Mucosa of rectum (tissue), 2 donors: Measurements from ENCODE around the gene FOXI3.

Experiments
- H3K27ac ChIP-seq, 2 donors: one replicate each; pipeline ENCODE4 v1.7.0; 2013; ENCODE audit warnings: inconsistent platforms in 2 of 2, low read depth in 2 of 2, low read length in 2 of 2
- H3K27me3 ChIP-seq, 2 donors: one replicate each; pipeline ENCODE4 v1.7.0; 2013; ENCODE audit warnings: low read length in 2 of 2; ENCODE audit not compliant: control insufficient read depth in 2 of 2, insufficient read depth in 2 of 2
- H3K36me3 ChIP-seq, 2 donors: one replicate each; pipeline ENCODE4 v1.7.0; 2013; ENCODE audit warnings: low read length in 2 of 2; ENCODE audit not compliant: control insufficient read depth in 2 of 2, insufficient read depth in 2 of 2
- H3K4me1 ChIP-seq, 2 donors: one replicate each; pipeline ENCODE4 v1.7.0; 2013; ENCODE audit warnings: low read length in 2 of 2, mild to moderate bottlenecking in 1 of 2; ENCODE audit not compliant: control insufficient read depth in 2 of 2, insufficient read depth in 2 of 2
- H3K4me3 ChIP-seq, 2 donors: one replicate each; pipeline ENCODE4 v1.7.0; 2013; ENCODE audit warnings: low read length in 2 of 2
- H3K9ac ChIP-seq, 2 donors: one replicate each; pipeline ENCODE4 v1.7.0; 2013; ENCODE audit warnings: low read length in 2 of 2, low read depth in 1 of 2, mild to moderate bottlenecking in 1 of 2
- H3K9me3 ChIP-seq, 2 donors: one replicate each; pipeline ENCODE4 v1.7.0; 2013; ENCODE audit warnings: low read length in 2 of 2; ENCODE audit not compliant: control insufficient read depth in 2 of 2
- donor health status: healthy.
- donor health status: Normal muscosa, but diverticular disease.

The FOXI3 gene

DNA sequence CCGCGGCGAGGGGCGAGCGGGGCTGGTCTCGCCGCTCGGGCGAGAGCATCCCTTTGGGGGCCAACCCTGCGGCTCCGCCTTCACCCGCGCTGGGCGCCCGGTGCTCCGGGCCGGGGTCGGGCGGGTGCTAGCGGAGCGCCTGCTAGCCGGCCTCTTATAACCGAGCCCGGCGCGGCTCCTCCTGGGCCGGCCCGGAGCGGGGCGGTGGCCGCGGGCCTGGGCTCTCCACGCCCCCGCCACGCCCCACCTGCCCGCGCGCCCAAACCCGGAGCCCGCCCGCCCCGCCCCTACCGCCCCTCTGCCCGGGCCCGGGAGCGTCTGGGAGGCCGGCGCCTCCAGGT lies at the start of gene FOXI3:
TSS of gene FOXI3 (minus strand) at position 129 of the 341 bp plus-strand sequence. CDS start 158 bp downstream, outside the sequence.
- Histone ChIP-seq H3K9ac (no peak within 1 kb of the TSS), H3K9me3 (no peaks in the 10 kb centered on the region), H3K27me3 (peaks cover 39 to 46% of the 10 kb centered on the region in 2 donors), H3K27ac (no peak within 1 kb of the TSS), H3K36me3 (no peaks in the 10 kb centered on the region), H3K4me1 (peaks cover 0 to 2% of the 10 kb centered on the region in 2 donors), H3K4me3 (no peak within 1 kb of the TSS)

DNA sequence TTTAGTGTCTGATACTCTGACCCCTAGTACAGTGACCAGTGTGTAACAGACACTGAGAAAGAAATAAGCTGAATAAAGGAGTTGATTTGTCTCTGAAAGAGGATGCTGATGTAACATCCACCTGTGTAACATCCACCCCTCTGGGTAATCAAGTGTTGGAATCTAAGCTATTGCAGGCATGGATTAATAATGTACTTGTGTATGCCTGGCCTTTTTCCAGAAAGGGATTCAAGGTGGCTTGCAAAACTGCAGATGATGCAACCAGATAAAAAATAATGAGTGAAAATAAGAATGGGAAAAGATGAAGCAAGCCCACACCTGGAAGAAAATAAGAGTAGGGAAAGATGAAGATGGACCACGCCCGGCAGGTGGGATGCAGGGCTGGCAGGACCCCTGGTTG lies 48.2 kb upstream of the FOXI3 start:
- Histone ChIP-seq H3K4me1 (no peaks in the 10 kb centered on the region), H3K36me3 (no peaks in the 10 kb centered on the region), H3K9me3 (no peaks in the 10 kb centered on the region), H3K27me3 (no peaks in the 10 kb centered on the region), H3K4me3 (no peak overlapping the region), H3K9ac (no peak overlapping the region), H3K27ac (no peak overlapping the region)

DNA sequence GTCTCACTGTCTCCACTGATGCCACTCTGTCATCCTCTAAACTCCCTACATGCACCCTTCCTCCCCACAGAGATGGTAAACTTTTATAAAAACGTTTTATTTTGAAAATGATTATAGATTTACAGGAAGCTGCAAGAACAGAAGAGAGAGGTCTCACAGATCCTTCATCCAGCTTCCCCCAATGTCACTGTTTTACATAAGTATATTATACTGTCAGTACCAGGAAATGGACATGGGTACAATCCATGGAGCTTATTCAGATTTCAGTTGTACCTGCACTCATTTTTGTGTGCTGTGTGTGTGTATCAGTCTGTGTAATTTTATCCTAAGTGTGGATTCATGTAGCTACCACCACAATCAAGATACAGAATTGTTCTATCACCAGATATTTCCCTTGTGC lies 46.7 kb upstream of the FOXI3 start:
- Histone ChIP-seq H3K27ac (no peak overlapping the region), H3K36me3 (no peaks in the 10 kb centered on the region), H3K4me1 (no peaks in the 10 kb centered on the region), H3K9me3 (no peaks in the 10 kb centered on the region), H3K4me3 (no peak overlapping the region), H3K9ac (no peak overlapping the region), H3K27me3 (no peaks in the 10 kb centered on the region)

DNA sequence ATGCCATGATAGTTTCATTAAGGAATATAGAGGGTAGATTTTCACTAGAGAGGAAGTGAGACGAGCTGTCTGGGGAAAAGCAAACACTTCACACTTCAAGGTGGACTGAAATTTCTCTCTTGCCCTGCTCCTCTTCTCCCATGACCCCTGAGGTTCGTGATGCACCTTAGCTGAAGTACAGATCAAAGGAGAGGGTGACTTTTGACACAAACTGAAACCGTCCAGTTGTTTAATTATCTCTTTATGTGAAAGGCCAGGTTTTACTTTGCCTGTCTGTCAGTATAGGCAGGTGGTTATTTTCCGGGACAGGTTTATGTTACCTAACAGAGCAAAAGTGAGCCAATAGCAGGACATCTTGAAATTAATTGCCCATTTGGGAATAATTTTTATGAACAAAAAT lies 41.0 kb upstream of the FOXI3 start:
- Histone ChIP-seq H3K36me3 (no peaks in the 10 kb centered on the region), H3K4me3 (no peak overlapping the region), H3K27me3 (no peaks in the 10 kb centered on the region), H3K27ac (no peak overlapping the region), H3K4me1 (no peaks in the 10 kb centered on the region), H3K9me3 (no peaks in the 10 kb centered on the region), H3K9ac (no peak overlapping the region)

DNA sequence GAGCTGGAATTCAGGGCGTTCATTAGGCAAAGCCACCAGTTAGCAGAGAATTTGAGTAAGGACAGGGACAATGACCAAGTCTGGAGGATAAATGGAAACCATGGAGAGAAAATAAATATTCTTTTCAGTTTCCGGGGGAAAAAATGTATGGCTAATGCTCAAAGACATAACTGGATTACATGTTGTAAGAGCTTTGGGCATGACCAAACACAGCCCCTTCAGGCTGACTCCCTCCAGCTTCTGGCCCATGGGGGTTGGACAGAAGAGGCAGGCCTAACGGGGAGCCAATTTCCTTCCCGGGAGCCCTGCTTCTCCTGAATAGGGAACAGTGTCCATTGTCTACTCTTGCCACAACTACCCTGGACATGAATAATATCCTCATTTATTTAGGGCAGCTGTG lies 39.5 kb upstream of the FOXI3 start:
- no peaks in the 10 kb centered on the region for H3K36me3 ChIP-seq
- no peaks in the 10 kb centered on the region for H3K4me1 ChIP-seq
- H3K27me3 ChIP-seq = no peaks in the 10 kb centered on the region
- H3K9ac ChIP-seq = no peak overlapping the region
- no peak overlapping the region for H3K27ac ChIP-seq
- no peaks in the 10 kb centered on the region for H3K9me3 ChIP-seq
- H3K4me3 ChIP-seq = no peak overlapping the region

DNA sequence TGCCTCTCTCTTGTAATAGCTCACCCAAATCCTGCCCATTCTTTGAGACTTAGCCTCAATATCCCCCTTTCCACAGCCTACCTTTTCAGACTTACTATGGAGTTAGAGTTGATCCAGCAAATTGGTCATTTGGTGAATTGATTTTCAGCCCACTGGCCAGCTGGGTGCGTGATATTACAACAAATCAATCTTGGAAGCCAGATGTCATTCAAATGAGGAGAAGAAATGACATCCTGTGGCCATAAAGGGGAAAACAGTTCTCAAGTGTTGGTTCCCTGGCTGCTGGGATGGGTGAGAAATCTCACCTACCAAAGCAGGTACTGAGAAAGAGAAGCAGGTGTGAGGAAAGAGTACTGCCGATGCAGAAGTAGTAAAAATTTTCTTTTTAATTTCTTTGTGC lies 36.7 kb upstream of the FOXI3 start:
- no peaks in the 10 kb centered on the region for H3K27me3 ChIP-seq
- H3K9me3 ChIP-seq = no peaks in the 10 kb centered on the region
- H3K9ac ChIP-seq = no peak overlapping the region
- H3K4me1 ChIP-seq = no peaks in the 10 kb centered on the region
- H3K27ac ChIP-seq = no peak overlapping the region
- no peak overlapping the region for H3K4me3 ChIP-seq
- no peaks in the 10 kb centered on the region for H3K36me3 ChIP-seq

DNA sequence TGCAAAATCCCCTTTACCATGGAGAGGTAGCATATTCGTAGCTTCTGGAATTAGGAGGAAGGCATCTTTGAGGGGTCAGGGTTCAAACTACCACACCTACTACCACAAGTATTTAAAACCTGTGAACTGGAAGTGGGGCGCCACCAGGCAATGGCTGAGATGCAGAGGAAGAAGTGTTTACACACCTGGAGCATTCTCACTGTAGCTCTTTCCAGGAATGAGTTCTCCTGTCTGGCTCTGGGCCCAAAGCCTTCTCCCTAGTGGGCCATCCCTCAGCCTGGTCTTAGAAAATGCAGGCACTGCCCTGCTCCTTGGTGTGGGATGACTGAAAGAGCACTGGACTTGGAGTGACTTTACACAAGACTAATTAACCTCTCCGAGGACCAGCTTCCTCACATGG lies 30.7 kb upstream of the FOXI3 start:
- Histone ChIP-seq H3K9ac (no peak overlapping the region), H3K9me3 (no peaks in the 10 kb centered on the region), H3K27ac (no peak overlapping the region), H3K27me3 (no peaks in the 10 kb centered on the region), H3K4me1 (no peaks in the 10 kb centered on the region), H3K36me3 (no peaks in the 10 kb centered on the region), H3K4me3 (no peak overlapping the region)

DNA sequence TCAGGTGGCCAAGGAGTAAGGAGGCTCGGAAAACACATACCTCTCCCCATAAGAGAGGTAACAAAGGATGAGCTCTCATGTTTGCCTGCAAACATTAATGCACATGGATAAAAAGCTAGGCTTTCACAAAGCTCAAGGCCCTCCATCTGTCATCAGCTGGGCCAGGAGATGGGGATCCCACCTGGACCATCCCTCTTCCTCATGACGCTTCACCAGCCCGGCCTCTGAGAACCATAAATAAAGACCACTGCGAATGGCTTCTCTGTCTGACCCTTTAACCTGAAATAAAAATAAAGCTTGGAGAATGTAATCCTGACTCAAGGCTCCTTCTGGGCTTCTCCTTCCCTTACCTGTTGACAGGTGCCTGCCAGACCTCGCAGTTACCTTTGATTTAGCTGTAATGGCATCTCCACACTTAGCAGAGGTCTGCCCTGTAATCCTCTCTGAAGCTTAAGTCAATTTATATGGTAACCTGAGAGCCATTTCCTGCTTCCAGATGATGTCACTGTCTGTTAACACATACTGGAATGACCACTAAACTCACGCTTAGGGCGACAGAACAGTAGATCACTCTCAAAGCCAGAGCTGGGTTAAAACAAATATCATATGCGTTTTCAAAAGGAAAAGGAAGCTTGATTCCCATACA lies 29.3 kb upstream of the FOXI3 start:
- Histone ChIP-seq H3K9me3 (no peaks in the 10 kb centered on the region), H3K4me1 (no peaks in the 10 kb centered on the region), H3K36me3 (no peaks in the 10 kb centered on the region), H3K27ac (no peak overlapping the region), H3K27me3 (no peaks in the 10 kb centered on the region), H3K4me3 (no peak overlapping the region), H3K9ac (no peak overlapping the region)

DNA sequence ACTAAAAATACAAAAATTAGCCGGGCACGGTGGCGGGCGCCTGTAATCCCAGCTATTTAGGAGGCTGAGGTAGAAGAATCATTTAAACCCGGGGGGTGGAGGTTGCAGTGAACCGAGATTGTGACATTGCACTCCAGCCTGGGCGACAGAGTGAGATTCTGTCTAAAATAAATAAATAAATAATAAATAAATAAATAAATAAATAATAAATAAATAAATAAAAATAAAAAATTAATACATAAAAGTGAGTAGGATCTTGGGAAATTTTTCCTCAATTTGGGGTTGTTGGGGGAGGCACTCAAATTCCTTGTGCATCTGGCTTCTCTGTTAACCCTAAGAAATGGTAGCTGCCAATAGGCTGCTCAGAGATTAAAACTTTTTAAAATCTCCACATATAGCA lies 20.3 kb upstream of the FOXI3 start:
- Histone ChIP-seq H3K27me3 (no peaks in the 10 kb centered on the region), H3K4me3 (no peak overlapping the region), H3K36me3 (no peaks in the 10 kb centered on the region), H3K4me1 (no peaks in the 10 kb centered on the region), H3K9ac (no peak overlapping the region), H3K27ac (no peak overlapping the region), H3K9me3 (no peaks in the 10 kb centered on the region)

DNA sequence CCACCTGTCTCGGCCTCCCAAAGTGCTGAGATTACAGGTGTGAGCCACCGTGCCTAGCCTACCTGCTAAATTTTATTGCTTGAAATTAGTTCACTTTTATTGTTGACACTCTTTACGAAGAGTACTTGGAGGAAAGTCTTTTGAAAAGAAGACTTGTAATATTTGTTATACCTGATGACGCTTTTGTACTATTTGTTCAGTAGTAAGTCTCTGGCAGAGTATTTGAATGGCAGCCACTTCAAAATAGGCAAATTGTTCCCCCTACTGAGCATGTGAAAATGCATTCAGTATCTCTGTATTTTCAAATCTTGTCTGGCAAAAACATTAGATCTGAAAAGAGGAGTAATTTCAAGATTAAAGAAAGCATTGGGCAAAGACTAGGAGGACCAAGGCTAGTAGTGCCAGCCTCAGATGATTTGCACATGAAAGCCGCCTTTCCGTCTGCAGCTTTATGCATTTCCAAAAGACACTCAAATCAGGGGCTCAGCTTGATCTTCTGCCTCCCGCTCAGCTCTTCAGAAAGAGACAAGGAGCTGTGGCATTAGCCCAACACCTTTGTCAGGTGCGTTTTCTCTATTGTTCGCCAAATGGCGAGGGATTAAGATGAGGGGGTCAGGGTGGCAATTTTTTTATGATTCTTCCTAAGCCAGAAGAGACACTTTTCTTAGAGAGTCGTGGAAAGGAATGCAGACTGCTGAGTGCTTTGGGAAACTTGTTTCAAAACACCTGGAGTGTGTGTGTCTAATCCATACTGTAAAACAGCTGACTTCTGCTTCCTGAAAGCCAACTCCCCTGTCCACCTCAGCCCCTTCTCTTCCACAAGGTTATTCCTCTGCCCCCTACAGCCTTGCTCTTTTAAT lies 18.8 kb upstream of the FOXI3 start:
- Histone ChIP-seq H3K4me1 (no peaks in the 10 kb centered on the region), H3K27ac (no peak overlapping the region), H3K9ac (no peak overlapping the region), H3K9me3 (no peaks in the 10 kb centered on the region), H3K4me3 (no peak overlapping the region), H3K36me3 (no peaks in the 10 kb centered on the region), H3K27me3 (no peaks in the 10 kb centered on the region)
